Stimulated activated CD8-positive, alpha-beta memory T cell treated with anti-CD3 and anti-CD28 coated beads, Interleukin-4, amount 100 ng/mL, for 48 hours (primary cell): ENCODE results near the gene MAP2K5.

Experiments used
- DNase-seq: peaks from one replicate; pipeline ENCODE4 v3.0.0-alpha.2; 2020

Gene MAP2K5

GRCh38 chr15:67828969-67829646 is 286.6 kb downstream of the MAP2K5 start:
- DNase-seq, result no peak

GRCh38 chr15:67829647-67830504 is 287.4 kb downstream of the MAP2K5 start:
- no peak for DNase-seq

GRCh38 chr15:67831363-67831762 is 288.9 kb downstream of the MAP2K5 start:
- DNase-seq, result no peak

GRCh38 chr15:67832031-67832551 is 289.6 kb downstream of the MAP2K5 start:
- DNase-seq, result no peak

- no peak for DNase-seq
Observed at GRCh38 chr15:67832897-67833709, 290.6 kb downstream of the MAP2K5 start.

- DNase-seq, result peak; percentile 53
Observed at GRCh38 chr15:67833710-67834511, 291.4 kb downstream of the MAP2K5 start.

- peak; percentile 30 for DNase-seq
Observed at GRCh38 chr15:67834581-67835296, 292.2 kb downstream of the MAP2K5 start.

- peak; percentile 38 for DNase-seq
Observed at GRCh38 chr15:67835297-67836133, 293.0 kb downstream of the MAP2K5 start.

- DNase-seq, result peak; percentile 34
Observed at GRCh38 chr15:67836134-67836455, 293.6 kb downstream of the MAP2K5 start.

GRCh38 chr15:67836477-67836876 is 294.0 kb downstream of the MAP2K5 start:
- DNase-seq, result peak; percentile 69

- no peak for DNase-seq
Observed at GRCh38 chr15:67836955-67837354, 294.5 kb downstream of the MAP2K5 start.

GRCh38 chr15:67838789-67839332 is 296.4 kb downstream of the MAP2K5 start:
- DNase-seq, result no peak

- DNase-seq, result peak; percentile 40
Observed at GRCh38 chr15:67839499-67839928, 297.0 kb downstream of the MAP2K5 start.

GRCh38 chr15:67839929-67840748 is 297.6 kb downstream of the MAP2K5 start, which contains the start of gene RNU6-1:
TSS of gene RNU6-1 (minus strand) at chr15:67840045.
- DNase-seq, result peak; percentile 96

GRCh38 chr15:67840749-67841512 is 298.4 kb downstream of the MAP2K5 start:
- peak; percentile 45 for DNase-seq

- no peak for DNase-seq
Observed at GRCh38 chr15:67841513-67841762, 298.9 kb downstream of the MAP2K5 start.

- no peak for DNase-seq
Observed at GRCh38 chr15:67843092-67843501, 300.6 kb downstream of the MAP2K5 start.

GRCh38 chr15:67843571-67844387 is 301.3 kb downstream of the MAP2K5 start:
- no peak for DNase-seq
